ENCODE measurements around the gene BCLAF3.

BCLAF3 gene

DNA sequence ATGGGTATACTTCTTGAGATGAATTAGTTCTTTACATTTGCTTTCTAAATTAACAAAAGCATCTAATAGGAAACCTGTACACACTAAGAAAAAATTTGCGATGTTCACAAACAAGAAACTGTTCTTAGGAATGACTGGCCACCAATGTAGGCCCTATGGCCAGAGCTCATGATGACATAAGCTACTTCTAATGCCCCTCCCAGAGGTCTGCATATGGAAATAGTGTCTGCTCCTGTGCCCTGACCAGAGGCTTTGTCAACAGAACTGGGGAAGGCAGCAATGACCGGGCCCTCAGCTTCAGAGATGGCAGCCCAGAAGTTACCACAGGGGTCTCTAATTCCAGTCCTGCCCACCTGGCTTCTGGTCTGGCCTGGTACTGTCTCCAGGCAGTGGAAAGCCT, 15.0 kb upstream of the BCLAF3 start:
- Histone ChIP-seq H3K4me1 (peaks cover 22% of the 10 kb centered on the region), H3K4me3 (no peak overlapping the region), H3K36me3 (replicated peaks) (no peaks in the 10 kb centered on the region), H3K9me3 (no peaks in the 10 kb centered on the region), H3K27me3 (ENCODE audit: low read depth) (no peaks in the 10 kb centered on the region)
- in situ Hi-C loops (cut with MboI; ENCODE audit: low sequenced_read_pairs): no loop called here
- no peak for DNase-seq (ENCODE audit: low spot score in 2 of 2)

DNA sequence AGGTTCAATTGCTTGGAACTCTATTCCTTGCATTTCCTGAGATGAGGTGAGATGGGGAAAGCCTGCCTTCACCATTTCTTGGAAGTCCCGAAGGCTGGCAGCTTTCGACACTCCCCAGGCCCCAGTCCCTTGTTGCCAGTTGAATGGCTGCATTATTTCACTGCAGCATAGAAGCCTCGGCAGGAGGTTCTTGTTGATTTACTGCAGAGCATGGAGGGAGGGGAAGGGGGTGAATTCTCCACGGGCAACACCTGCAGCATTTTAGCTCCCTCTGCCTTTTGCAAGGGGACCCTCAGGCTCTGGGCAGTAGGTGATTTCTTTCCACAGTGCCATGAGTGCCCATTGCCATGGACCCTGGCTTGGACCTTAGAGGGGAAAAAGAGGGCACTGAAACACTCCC, 10.7 kb upstream of the BCLAF3 start:
- H3K4me1 ChIP-seq: peaks cover under 1% of the 10 kb centered on the region
- no peaks in the 10 kb centered on the region for H3K9me3 ChIP-seq
- no peak for DNase-seq (ENCODE audit: low spot score in 2 of 2)
- in situ Hi-C loops (cut with MboI; ENCODE audit: low sequenced_read_pairs): no loop called here
- H3K27me3 ChIP-seq (ENCODE audit: low read depth): no peaks in the 10 kb centered on the region
- no peak overlapping the region for H3K4me3 ChIP-seq
- no peaks in the 10 kb centered on the region for H3K36me3 ChIP-seq (replicated peaks)

DNA sequence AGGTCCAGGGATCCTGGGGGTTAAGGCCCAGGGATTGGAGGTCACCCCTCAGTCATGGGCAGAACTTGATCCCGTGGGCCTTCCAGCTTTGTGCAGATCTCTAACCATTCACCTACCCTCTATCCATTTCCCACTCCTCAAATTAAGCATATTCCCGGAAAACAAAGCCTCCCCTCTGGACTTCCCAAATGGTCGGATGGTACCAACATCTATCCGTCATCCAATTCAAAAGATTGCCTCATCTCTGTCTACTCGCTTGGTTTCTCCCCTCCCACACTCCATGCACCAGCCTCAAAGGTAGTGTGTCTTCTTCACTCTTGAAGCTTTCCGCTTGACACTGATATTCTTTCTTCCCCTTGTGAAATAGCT, 473 bp upstream of the BCLAF3 start:
- in situ Hi-C loops (cut with MboI; ENCODE audit: low sequenced_read_pairs): no loop called here
- peaks cover 8% of the 10 kb centered on the region for H3K4me1 ChIP-seq
- H3K9me3 ChIP-seq: no peaks in the 10 kb centered on the region
- peak overlapping the region; percentile 87 for H3K4me3 ChIP-seq
- H3K27me3 ChIP-seq (ENCODE audit: low read depth): no peaks in the 10 kb centered on the region
- H3K36me3 ChIP-seq (replicated peaks): no peaks in the 10 kb centered on the region
- no peak for DNase-seq (ENCODE audit: low spot score in 2 of 2)

DNA sequence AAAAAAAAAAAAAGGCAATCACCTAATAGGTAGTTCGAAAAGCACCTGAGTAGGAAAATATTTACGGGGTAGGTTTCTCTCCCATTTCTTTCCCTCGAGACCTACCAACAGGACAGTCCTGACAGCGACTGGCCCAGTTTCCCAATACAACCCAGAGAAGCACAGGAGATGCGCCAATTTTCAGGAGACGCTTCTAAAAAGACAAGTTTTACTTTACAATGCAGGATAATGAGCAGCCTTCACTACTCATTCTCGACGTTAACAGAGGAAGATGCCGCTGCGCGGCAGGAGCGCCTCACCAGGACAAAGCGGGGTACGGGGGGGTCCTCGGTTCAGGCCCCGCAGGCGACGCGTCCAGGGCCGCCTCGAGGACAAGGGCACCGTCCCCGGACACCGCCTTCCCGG, 708 bp downstream of the BCLAF3 start:
- no peaks in the 10 kb centered on the region for H3K9me3 ChIP-seq
- in situ Hi-C loops (cut with MboI; ENCODE audit: low sequenced_read_pairs): no loop called here
- DNase-seq (ENCODE audit: low spot score in 2 of 2): no peak

DNA sequence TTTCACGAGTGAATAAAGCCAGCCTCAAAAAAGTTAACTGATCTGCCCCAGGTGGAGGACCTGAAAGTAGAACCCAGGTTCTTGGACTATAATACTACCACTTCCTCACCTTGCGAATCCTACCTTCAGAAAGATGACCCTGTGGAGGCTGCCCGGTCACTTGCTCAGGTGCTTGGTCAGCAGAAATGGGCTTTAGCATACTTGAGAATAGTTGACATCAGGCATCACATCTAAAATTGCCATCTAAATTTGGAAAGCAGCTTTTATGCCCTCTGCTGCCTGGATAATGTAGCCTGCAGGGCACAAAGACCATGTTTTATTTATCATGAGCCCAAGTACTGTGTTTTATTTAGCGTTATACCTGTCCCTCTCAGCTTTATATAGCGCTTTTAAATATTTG, 3.0 kb downstream of the BCLAF3 start:
- H3K9me3 ChIP-seq: no peaks in the 10 kb centered on the region
- in situ Hi-C loops (cut with MboI; ENCODE audit: low sequenced_read_pairs): no loop called here
- no peaks in the 10 kb centered on the region for H3K27me3 ChIP-seq (ENCODE audit: low read depth)
- H3K4me3 ChIP-seq: no peak overlapping the region
- no peaks in the 10 kb centered on the region for H3K36me3 ChIP-seq (replicated peaks)
- peaks cover 11% of the 10 kb centered on the region for H3K4me1 ChIP-seq
- no peak for DNase-seq (ENCODE audit: low spot score in 2 of 2)

More for the DNA sequence above, 708 bp downstream of the BCLAF3 start:
- H3K4me3 ChIP-seq: peak overlapping the region; percentile 87
- H3K36me3 ChIP-seq (replicated peaks): no peaks in the 10 kb centered on the region
- peaks cover 9% of the 10 kb centered on the region for H3K4me1 ChIP-seq
- H3K27me3 ChIP-seq (ENCODE audit: low read depth): no peaks in the 10 kb centered on the region

DNA sequence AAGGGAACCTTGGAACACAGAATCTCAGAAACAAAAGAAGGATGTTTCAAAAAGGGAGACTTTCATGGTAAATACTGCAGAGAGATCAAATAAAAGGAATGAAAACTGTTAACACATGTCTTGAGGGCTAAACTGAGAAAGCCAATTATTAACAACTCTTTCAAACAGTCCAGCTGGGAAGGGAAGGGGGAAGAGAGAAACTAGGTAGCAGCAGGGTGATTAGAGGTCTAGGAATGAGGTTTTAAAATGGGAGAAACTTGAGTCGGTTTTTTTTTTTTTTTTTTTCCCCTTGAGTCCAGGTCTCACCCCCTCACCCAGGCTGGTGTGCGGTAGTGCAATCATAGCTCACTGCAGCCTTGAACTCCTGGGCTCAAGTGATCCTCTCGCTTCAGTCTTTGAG, 4.3 kb downstream of the BCLAF3 start:
- no peaks in the 10 kb centered on the region for H3K27me3 ChIP-seq (ENCODE audit: low read depth)
- H3K4me3 ChIP-seq: no peak overlapping the region
- no peaks in the 10 kb centered on the region for H3K36me3 ChIP-seq (replicated peaks)
- H3K4me1 ChIP-seq: peaks cover 20% of the 10 kb centered on the region
- in situ Hi-C loops (cut with MboI; ENCODE audit: low sequenced_read_pairs): no loop called here
- no peaks in the 10 kb centered on the region for H3K9me3 ChIP-seq
- no peak for DNase-seq (ENCODE audit: low spot score in 2 of 2)

DNA sequence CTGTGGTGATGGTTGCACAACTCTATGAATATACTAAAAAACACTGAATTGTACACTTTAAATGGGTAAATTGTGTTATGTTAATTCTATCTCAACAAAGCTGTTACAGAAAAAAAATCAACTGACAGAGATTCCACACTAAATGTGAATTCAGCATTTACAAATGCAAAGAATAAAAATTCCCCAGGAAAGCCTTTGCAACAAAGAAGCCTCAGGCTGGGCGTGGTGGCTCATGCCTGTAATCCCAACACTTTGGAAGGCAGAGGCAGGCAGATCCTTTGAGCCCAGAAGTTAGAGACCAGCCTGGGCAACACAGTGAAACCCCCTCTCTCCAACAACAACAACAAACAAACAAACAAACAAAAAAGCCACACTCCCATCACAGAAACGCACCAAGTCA, 8.9 kb downstream of the BCLAF3 start:
- Histone ChIP-seq H3K36me3 (replicated peaks) (no peaks in the 10 kb centered on the region), H3K9me3 (peaks cover 8% of the 10 kb centered on the region), H3K27me3 (ENCODE audit: low read depth) (no peaks in the 10 kb centered on the region), H3K4me1 (peaks cover 16% of the 10 kb centered on the region), H3K4me3 (peak overlapping the region; percentile 3)
- peak; percentile 76 to 81 for DNase-seq (ENCODE audit: low spot score in 2 of 2)
- in situ Hi-C loops (cut with MboI; ENCODE audit: low sequenced_read_pairs): no loop called here

DNA sequence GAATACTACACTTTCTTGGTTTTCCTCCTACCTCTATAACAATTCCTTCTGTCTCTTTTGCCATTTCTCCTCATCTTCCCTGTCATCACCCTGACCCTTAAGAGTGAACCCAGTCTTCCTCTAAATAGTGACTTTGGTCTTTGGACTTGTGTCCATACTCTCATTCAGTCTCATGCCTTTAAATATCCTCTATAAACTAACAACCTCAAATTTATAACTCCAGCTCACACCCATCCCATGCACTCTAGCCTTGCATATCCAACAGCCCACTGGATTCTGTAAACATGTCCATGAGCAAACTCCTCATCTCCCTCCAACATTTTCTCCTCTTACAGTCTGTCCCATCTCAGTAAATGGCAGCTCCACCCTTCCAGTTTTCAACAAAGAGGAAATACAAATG, 15.0 kb downstream of the BCLAF3 start:
- Histone ChIP-seq H3K4me1 (peaks cover 14% of the 10 kb centered on the region), H3K36me3 (replicated peaks) (no peaks in the 10 kb centered on the region), H3K4me3 (no peak overlapping the region), H3K9me3 (peaks cover 8% of the 10 kb centered on the region), H3K27me3 (ENCODE audit: low read depth) (no peaks in the 10 kb centered on the region)
- no peak for DNase-seq (ENCODE audit: low spot score in 2 of 2)
- in situ Hi-C loops (cut with MboI; ENCODE audit: low sequenced_read_pairs): no loop called here

DNA sequence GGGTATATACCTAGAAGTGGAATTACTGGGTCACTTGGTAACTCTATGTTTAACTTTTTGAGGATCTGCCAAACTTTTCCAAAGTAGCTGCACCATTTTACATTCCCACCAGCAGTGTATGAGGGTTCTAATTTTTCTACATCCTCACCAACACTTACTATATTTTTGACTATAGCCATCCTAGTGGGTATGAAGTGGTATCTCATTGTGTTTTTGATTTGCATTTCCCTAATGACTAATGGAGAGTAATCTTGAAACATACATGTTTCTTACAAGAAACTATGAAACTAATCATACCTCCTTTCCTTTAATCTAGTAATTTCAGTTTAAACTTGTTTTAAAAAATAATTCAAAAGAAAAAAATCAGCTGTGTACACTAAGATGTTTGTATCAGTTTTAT, 17.9 kb downstream of the BCLAF3 start:
- Histone ChIP-seq H3K4me1 (peaks cover 18% of the 10 kb centered on the region), H3K9me3 (peaks cover 4% of the 10 kb centered on the region), H3K36me3 (replicated peaks) (no peaks in the 10 kb centered on the region), H3K27me3 (ENCODE audit: low read depth) (no peaks in the 10 kb centered on the region), H3K4me3 (no peak overlapping the region)
- no peak for DNase-seq (ENCODE audit: low spot score in 2 of 2)
- in situ Hi-C loops (cut with MboI; ENCODE audit: low sequenced_read_pairs): no loop called here

DNA sequence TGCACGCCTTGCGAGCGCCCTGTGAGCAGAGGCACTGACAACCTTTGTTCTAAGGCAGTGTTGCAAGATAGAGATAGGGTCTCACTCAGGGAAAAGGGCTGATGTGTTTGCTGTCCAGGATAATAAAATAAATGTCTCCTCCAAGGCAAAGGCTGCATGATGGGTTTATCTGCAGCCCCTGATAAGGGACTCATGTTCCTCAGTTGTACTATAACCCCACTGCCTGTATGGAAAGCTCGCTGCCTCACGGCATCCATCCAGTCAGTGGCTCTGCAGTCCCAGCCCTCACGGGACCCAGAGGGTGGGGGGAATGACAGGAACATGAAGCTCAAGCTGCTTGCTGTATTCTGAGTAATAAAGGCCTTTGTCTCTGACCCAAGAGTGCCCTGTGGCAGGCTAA, 22.6 kb downstream of the BCLAF3 start:
- Histone ChIP-seq H3K4me1 (peaks cover 23% of the 10 kb centered on the region), H3K27me3 (ENCODE audit: low read depth) (no peaks in the 10 kb centered on the region), H3K9me3 (no peaks in the 10 kb centered on the region), H3K36me3 (replicated peaks) (peaks cover 6% of the 10 kb centered on the region), H3K4me3 (no peak overlapping the region)
- in situ Hi-C loops (cut with MboI; ENCODE audit: low sequenced_read_pairs): no loop called here
- DNase-seq (ENCODE audit: low spot score in 2 of 2): no peak

DNA sequence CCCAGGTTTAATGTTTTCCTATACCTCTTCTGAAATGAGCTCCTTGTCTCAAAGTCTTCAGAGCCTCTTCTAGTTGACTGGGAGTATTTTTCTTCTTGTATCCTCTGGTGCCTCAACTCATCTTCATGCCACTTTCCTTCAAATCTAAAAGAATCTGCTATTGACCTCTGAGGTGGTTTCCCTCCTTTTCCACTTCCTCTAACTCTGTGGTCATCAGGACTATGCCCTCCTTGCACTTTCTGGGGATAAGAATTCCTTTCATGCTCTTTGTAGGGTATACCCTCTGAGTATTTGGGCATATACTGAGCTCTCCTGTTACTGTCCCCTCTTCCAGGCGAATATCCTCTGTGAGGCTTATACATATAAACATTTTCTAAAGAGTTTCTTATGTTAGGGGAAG, 24.8 kb downstream of the BCLAF3 start:
- Histone ChIP-seq H3K36me3 (replicated peaks) (peaks cover 6% of the 10 kb centered on the region), H3K27me3 (ENCODE audit: low read depth) (no peaks in the 10 kb centered on the region), H3K4me3 (no peak overlapping the region), H3K9me3 (no peaks in the 10 kb centered on the region), H3K4me1 (peaks cover 11% of the 10 kb centered on the region)
- no peak for DNase-seq (ENCODE audit: low spot score in 2 of 2)
- in situ Hi-C loops (cut with MboI; ENCODE audit: low sequenced_read_pairs): no loop called here

DNA sequence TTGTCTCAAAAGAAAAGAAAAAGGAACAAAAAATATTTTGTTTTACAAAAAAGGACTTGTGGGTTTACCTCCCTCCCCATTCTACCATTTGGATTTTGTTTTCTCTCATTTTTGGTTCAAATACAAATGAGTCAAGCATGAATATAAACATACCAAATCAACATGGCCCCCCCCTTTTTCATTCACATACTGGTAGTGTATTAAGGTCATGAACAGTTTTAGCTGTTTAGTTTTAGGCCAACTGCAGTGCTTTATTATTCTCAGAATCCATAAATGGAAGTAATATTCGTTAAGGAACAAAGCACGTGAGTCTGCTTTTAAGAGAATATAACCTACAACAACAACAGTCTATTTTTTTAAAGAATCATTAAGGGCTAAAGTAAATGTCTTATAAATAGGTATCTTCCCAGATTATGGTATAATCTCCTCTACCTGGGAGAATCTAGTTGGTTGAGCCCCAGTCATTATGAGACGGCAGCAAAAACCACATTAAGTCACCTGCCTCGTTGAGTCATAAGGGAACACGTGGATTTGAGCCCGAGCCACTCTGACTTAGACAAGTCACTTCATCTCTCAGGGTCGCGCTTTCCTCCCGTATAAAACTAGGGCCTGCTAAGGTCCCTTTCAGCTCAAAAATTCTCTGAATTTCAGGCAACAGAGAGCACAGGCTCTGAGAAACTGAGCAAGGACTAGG, 26.7 kb downstream of the BCLAF3 start:
- Histone ChIP-seq H3K9me3 (no peaks in the 10 kb centered on the region), H3K4me1 (peaks cover 6% of the 10 kb centered on the region), H3K36me3 (replicated peaks) (peaks cover 6% of the 10 kb centered on the region), H3K4me3 (no peak overlapping the region), H3K27me3 (ENCODE audit: low read depth) (no peaks in the 10 kb centered on the region)
- in situ Hi-C loops (cut with MboI; ENCODE audit: low sequenced_read_pairs): no loop called here
- DNase-seq (ENCODE audit: low spot score in 2 of 2): no peak

DNA sequence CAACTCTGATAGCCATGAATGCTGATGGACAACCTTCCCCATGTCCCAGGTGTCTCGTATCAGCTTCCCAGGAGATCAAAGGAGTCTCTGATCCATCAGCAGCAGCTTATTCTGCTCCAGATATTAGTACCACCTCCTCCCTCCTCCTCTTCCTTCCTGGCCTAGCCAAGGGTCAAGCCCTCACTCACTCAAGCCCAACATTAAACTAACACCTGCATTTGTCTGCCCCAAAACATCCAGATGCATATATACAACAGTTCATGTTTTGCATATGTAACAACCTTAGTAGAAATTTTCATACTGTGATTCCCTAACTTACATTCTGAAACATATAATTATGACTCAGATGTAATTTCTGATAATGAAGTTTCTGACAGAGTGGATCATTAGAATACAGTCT, 29.9 kb downstream of the BCLAF3 start:
- Histone ChIP-seq H3K4me1 (peaks cover 5% of the 10 kb centered on the region), H3K36me3 (replicated peaks) (peaks cover 6% of the 10 kb centered on the region), H3K27me3 (ENCODE audit: low read depth) (no peaks in the 10 kb centered on the region), H3K4me3 (no peak overlapping the region), H3K9me3 (no peaks in the 10 kb centered on the region)
- DNase-seq (ENCODE audit: low spot score in 2 of 2): no peak
- in situ Hi-C loops (cut with MboI; ENCODE audit: low sequenced_read_pairs): no loop called here

DNA sequence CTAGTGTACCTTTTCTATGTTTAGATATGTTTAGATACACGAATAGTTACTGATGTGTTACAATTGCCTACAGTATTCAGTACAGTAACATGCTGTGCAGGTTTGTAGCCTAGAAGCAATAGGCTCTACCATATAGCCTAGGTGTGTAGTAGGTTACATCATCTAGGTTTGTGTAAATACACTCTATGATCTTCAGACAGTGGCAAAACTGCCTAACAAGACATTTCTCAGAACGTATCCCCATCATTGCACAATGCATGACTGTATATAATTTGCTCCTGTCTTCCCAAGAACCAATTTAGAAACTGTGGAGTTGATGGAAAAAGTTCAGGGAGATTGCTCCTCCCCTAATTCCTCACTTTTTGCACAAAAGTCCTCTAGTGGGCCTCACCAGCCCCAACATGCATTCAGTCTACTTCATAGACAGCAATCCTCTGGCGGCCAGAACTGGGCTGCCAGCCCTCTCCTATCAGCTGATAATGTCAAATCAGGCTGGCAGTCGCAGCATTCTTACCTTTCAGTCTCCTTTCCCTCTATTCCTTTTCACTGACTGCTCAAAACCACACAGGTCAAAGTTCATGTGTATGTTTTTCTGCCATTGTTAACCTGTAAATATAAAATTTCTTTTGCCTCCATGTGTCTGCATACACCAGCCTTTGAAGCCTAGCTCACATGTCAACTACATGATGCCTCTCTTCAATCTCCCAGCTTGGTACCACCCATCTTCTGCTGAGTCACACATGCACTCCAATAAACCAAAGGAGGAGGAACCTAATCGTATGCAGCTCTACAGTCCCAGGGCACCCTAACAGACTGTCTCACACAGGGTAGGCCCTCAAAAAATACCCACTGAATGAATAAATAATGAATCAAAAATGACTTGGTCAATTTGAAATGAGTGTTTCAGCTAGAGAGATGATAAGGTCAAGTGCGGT, 32.0 kb downstream of the BCLAF3 start:
- Histone ChIP-seq H3K9me3 (no peaks in the 10 kb centered on the region), H3K36me3 (replicated peaks) (no peaks in the 10 kb centered on the region), H3K4me3 (no peak overlapping the region), H3K4me1 (no peaks in the 10 kb centered on the region), H3K27me3 (ENCODE audit: low read depth) (no peaks in the 10 kb centered on the region)
- in situ Hi-C loops (cut with MboI; ENCODE audit: low sequenced_read_pairs): no loop called here
- DNase-seq (ENCODE audit: low spot score in 2 of 2): no peak

Measured in HAP-1 (cell line).